ENCODE data around the gene DCPS. TPM values are rescaled to one million over a fixed set of nuclear protein-coding genes. Genes with fewer than 3 reads are reported as not detected.
"Not testable (repeated sequence)": the region's sequence is repeated elsewhere in the genome, so short reads cannot be mapped to it uniquely, and the experiment has no call there.

The DCPS gene
- total and polyA plus RNA-seq, 2 of the 4 experiments (the other 2 are of a cell fraction) = 19.7 to 34.8 TPM

- TF ChIP-seq SMC3 (IDR thresholded peaks at IDR 0.05; ENCODE audit: low read depth, low read length) = no peak
Observed at GRCh38 chr11:126303623-126304456, at the start of gene DCPS (continued).

- Histone ChIP-seq H3K23ac (ENCODE audit: low read depth, low read length) (no peak overlapping the region), H2AFZ (replicated peaks; ENCODE audit: low read length, poor library complexity) (no peak overlapping the region), H2AK5ac (ENCODE audit: low read depth, low read length) (no peak overlapping the region), H2BK15ac (ENCODE audit: low read depth, low read length) (no peak overlapping the region), H4K91ac (ENCODE audit: insufficient read depth, low read depth, low read length) (no peak overlapping the region), H3K4ac (ENCODE audit: low read depth, low read length) (no peak overlapping the region), H3K9me3 (ENCODE audit: control insufficient read depth, insufficient read depth, low read length) (no peaks in the 10 kb centered on the region), H4K5ac (ENCODE audit: low read depth, low read length) (no peak overlapping the region), H2BK120ac (ENCODE audit: low read depth, low read length) (no peak overlapping the region), H2BK5ac (ENCODE audit: low read depth, low read length, poor library complexity, severe bottlenecking) (no peak overlapping the region), H3K4me2 (ENCODE audit: low read depth, low read length) (no peak overlapping the region), H3K9me1 (ENCODE audit: insufficient read depth, low read length) (peaks cover 14% of the 10 kb centered on the region), H3K27me3 (ENCODE audit: control insufficient read depth, insufficient read depth, low read length) (no peaks in the 10 kb centered on the region), H3K9ac (ENCODE audit: low read depth, low read length) (no peak overlapping the region), H3K56ac (ENCODE audit: extremely low read depth, insufficient read depth, low read length) (no peak overlapping the region), H3K79me1 (ENCODE audit: low read depth in 1 of 2, low read length in 2 of 2) (peaks cover 0 to 13% of the 10 kb centered on the region in 2 experiments; a peak in 3 of 4 replicates), H3K36me3 (ENCODE audit: control insufficient read depth, insufficient read depth, low read length) (peaks cover 15% of the 10 kb centered on the region), H3K27ac (ENCODE audit: insufficient read depth, low read length) (no peak overlapping the region), H2BK20ac (ENCODE audit: low read depth, low read length) (no peak overlapping the region), H4K20me1 (ENCODE audit: insufficient read depth, low read length) (peaks cover 7% of the 10 kb centered on the region), H4K8ac (ENCODE audit: low read depth in 2 of 2, low read length in 2 of 2) (no peak overlapping the region), H3K18ac (ENCODE audit: low read depth, low read length) (no peak overlapping the region), H3K4me1 (ENCODE audit: control insufficient read depth, insufficient read depth, low read length) (peaks cover 3% of the 10 kb centered on the region), H3K14ac (replicated peaks; ENCODE audit: low read depth, low read length) (no peak overlapping the region), H2AK9ac (replicated peaks; ENCODE audit: low read depth, low read length, poor library complexity) (no peak overlapping the region), H3K4me3 (ENCODE audit: insufficient read depth, low read depth, low read length) (no peak overlapping the region)
- BruUV-seq (replicated peaks) = no TSS peak
- POLR2A ChIA-PET (ENCODE audit: unreplicated experiment) = no interaction called here
- in situ Hi-C loops (cut with MboI; ENCODE audit: low sequenced_read_pairs) (no loop called here), intact Hi-C loops (cut with micrococcal nuclease) (loop anchor here (5.0 kb wide), 1 partner anchor 43 kb away; the partner anchor contains the start of genes FAM118B and RPUSD4), dilution Hi-C loops (cut with HindIII; ENCODE audit: low sequenced_read_pairs, unreplicated experiment) (no loop called here)
- DNase-seq (no peak), ATAC-seq (ENCODE audit: low read depth) (no peak)
- no peak for TF ChIP-seq RAD21 (IDR thresholded peaks at IDR 0.05; ENCODE audit: low read length)
- no peak for TF ChIP-seq ELK1 (IDR thresholded peaks at IDR 0.05; ENCODE audit: borderline replicate concordance, low read depth, low read length)
- CTCF ChIA-PET = no interaction called here
- WGBS, 2 experiments (ENCODE audit: extremely low coverage in 2 of 2, insufficient read length in 1 of 2) = no CpG with 5 or more reads among the region's 1 CpG
Observed at GRCh38 chr11:126254819-126255218, 49.0 kb upstream of the DCPS start.

GRCh38 chr11:126255507-126255906 lies 48.4 kb upstream of the DCPS start:
- H2AFZ ChIP-seq (replicated peaks; ENCODE audit: low read length, poor library complexity); H2AK5ac ChIP-seq (ENCODE audit: low read depth, low read length); H4K91ac ChIP-seq (ENCODE audit: insufficient read depth, low read depth, low read length); POLR2A ChIA-PET (ENCODE audit: unreplicated experiment); H2BK20ac ChIP-seq (ENCODE audit: low read depth, low read length); H2BK5ac ChIP-seq (ENCODE audit: low read depth, low read length, poor library complexity, severe bottlenecking); H2AK9ac ChIP-seq (replicated peaks; ENCODE audit: low read depth, low read length, poor library complexity); H3K4ac ChIP-seq (ENCODE audit: low read depth, low read length); H3K27me3 ChIP-seq (ENCODE audit: control insufficient read depth, insufficient read depth, low read length); H3K4me3 ChIP-seq (ENCODE audit: insufficient read depth, low read depth, low read length); H3K9ac ChIP-seq (ENCODE audit: low read depth, low read length); H3K14ac ChIP-seq (replicated peaks; ENCODE audit: low read depth, low read length); BruUV-seq (replicated peaks); H3K4me2 ChIP-seq (ENCODE audit: low read depth, low read length); H4K5ac ChIP-seq (ENCODE audit: low read depth, low read length); H3K9me3 ChIP-seq (ENCODE audit: control insufficient read depth, insufficient read depth, low read length); ATAC-seq (ENCODE audit: low read depth); H3K27ac ChIP-seq (ENCODE audit: insufficient read depth, low read length); H3K18ac ChIP-seq (ENCODE audit: low read depth, low read length); H3K23ac ChIP-seq (ENCODE audit: low read depth, low read length); H4K20me1 ChIP-seq (ENCODE audit: insufficient read depth, low read length); H3K4me1 ChIP-seq (ENCODE audit: control insufficient read depth, insufficient read depth, low read length); H4K8ac ChIP-seq (ENCODE audit: low read depth in 2 of 2, low read length in 2 of 2); in situ Hi-C loops (cut with MboI; ENCODE audit: low sequenced_read_pairs); H2BK120ac ChIP-seq (ENCODE audit: low read depth, low read length); CTCF ChIA-PET; DNase-seq; H3K56ac ChIP-seq (ENCODE audit: extremely low read depth, insufficient read depth, low read length); dilution Hi-C loops (cut with HindIII; ENCODE audit: low sequenced_read_pairs, unreplicated experiment); H2BK15ac ChIP-seq (ENCODE audit: low read depth, low read length): not testable (repeated sequence)
- Histone ChIP-seq H3K36me3 (ENCODE audit: control insufficient read depth, insufficient read depth, low read length) (peaks cover 15% of the 10 kb centered on the region), H3K79me1 (ENCODE audit: low read depth in 1 of 2, low read length in 2 of 2) (peaks cover 0 to 16% of the 10 kb centered on the region in 2 experiments; a peak in 3 of 4 replicates), H3K9me1 (ENCODE audit: insufficient read depth, low read length) (peaks cover 14% of the 10 kb centered on the region)
- no CpG with 5 or more reads among the region's 5 CpGs for WGBS, 2 experiments (ENCODE audit: extremely low coverage in 2 of 2, insufficient read length in 1 of 2)
- intact Hi-C loops (cut with micrococcal nuclease) = loop anchor here (5.0 kb wide), 1 partner anchor 43 kb away; the partner anchor contains the start of genes FAM118B and RPUSD4

All from IMR-90 (cell line).